ENCODE results near the gene TSPAN18. TPM values are rescaled to one million over a fixed set of nuclear protein-coding genes. Genes with fewer than 3 reads are reported as not detected.

Gene TSPAN18
- total RNA-seq, 4 donors from 2014 or later: 2.1 to 9.1 (median 2.5) TPM

GRCh38 chr11:44767421-44767820 is 40.7 kb downstream of the TSPAN18 start:
- TF ChIP-seq POLR2A (IDR thresholded peaks at IDR 0.05) (no peak), CTCF (IDR thresholded peaks at IDR 0.05 in 4 of 5, conservative IDR thresholded peaks at IDR 0.05 in 1 of 5) (no peak)
- intact Hi-C loops (cut with DNase I; ENCODE audit: low total_unique reads): no loop called here
- Histone ChIP-seq H3K9me3 (peaks cover 0 to 4% (median 0%) of the 10 kb centered on the region in 3 donors), H3K27ac (peak overlapping the region in 1 of 4 donors; percentile 24), H3K36me3 (no peaks in the 10 kb centered on the region), H3K4me3 (no peak overlapping the region), H3K27me3 (no peaks in the 10 kb centered on the region), H3K4me1 (peaks cover 4% of the 10 kb centered on the region in 2 donors)
- DNase-seq (no peak), ATAC-seq (no peak)
- in situ Hi-C loops (cut with MboI; ENCODE audit: low sequenced_read_pairs in 4 of 4): no loop called here

DNA sequence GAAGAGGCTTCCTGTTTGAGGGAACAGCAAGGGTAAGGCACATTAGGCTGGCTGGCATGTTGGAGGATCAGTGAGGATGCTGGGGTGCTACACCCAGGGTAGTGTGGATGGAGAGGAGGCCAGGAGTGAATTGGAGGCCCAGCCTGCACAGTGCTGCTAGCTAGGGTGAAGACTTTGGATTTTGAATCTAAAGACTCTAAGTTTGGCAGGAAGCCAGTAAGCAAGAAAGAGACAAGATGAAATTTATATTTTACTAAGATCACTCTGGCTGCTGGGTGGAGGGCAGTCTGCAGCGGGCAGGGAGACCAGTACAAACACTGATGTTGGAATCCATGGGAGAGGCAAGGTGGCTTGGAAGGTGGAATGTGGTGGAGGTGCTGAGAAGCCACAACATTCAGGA is 43.6 kb downstream of the TSPAN18 start:
- DNase-seq: no peak
- H3K4me1 ChIP-seq: peaks cover 4 to 20% of the 10 kb centered on the region in 2 donors
- H3K9me3 ChIP-seq: peaks cover 0 to 4% (median 0%) of the 10 kb centered on the region in 3 donors
- H3K27me3 ChIP-seq: no peaks in the 10 kb centered on the region
- intact Hi-C loops (cut with DNase I; ENCODE audit: low total_unique reads) (no loop called here), in situ Hi-C loops (cut with MboI; ENCODE audit: low sequenced_read_pairs in 4 of 4) (no loop called here)
- H3K36me3 ChIP-seq: no peaks in the 10 kb centered on the region
- TF ChIP-seq CTCF (IDR thresholded peaks at IDR 0.05 in 4 of 5, conservative IDR thresholded peaks at IDR 0.05 in 1 of 5): no peak
- TF ChIP-seq POLR2A (IDR thresholded peaks at IDR 0.05): no peak
- no peak for ATAC-seq
- no peak overlapping the region for H3K27ac ChIP-seq
- H3K4me3 ChIP-seq: no peak overlapping the region

DNA sequence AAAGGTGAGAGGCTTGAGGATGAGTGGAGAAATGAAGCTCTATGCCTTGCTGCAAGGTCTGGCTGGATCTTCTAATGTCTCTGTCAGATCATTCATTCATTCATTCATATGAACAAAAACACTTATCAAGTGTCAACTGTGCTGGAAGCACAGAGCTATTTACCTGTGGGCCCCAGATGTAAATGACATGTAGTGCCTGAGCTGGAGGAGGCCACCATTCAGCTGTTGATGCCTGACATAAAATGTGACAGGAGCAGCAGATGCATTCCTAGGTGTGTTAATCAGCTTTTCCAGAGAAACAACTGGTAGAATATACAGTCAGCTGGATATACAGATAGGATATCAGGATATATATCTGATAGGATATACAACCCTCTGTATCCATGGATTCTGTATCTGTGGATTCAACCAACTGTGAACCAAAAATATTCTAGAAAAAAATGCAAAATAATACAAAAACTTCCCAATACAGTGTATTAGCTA is 44.5 kb downstream of the TSPAN18 start:
- DNase-seq: no peak
- in situ Hi-C loops (cut with MboI; ENCODE audit: low sequenced_read_pairs in 4 of 4) (no loop called here), intact Hi-C loops (cut with DNase I; ENCODE audit: low total_unique reads) (no loop called here)
- no peak for TF ChIP-seq CTCF (IDR thresholded peaks at IDR 0.05 in 4 of 5, conservative IDR thresholded peaks at IDR 0.05 in 1 of 5)
- TF ChIP-seq POLR2A (IDR thresholded peaks at IDR 0.05): no peak
- Histone ChIP-seq H3K27ac (no peak overlapping the region), H3K4me1 (peaks cover 4 to 16% of the 10 kb centered on the region in 2 donors), H3K36me3 (no peaks in the 10 kb centered on the region), H3K27me3 (no peaks in the 10 kb centered on the region), H3K4me3 (no peak overlapping the region), H3K9me3 (peaks cover 0 to 4% (median 0%) of the 10 kb centered on the region in 3 donors)
- no peak for ATAC-seq

- Histone ChIP-seq H3K9me3 (peaks cover 0 to 4% (median 0%) of the 10 kb centered on the region in 3 donors), H3K4me3 (no peak overlapping the region), H3K27ac (no peak overlapping the region), H3K36me3 (no peaks in the 10 kb centered on the region), H3K27me3 (no peaks in the 10 kb centered on the region), H3K4me1 (peaks cover 0 to 16% of the 10 kb centered on the region in 2 donors)
- no peak for DNase-seq
- in situ Hi-C loops (cut with MboI; ENCODE audit: low sequenced_read_pairs in 4 of 4): no loop called here
- intact Hi-C loops (cut with DNase I; ENCODE audit: low total_unique reads): no loop called here
- TF ChIP-seq CTCF (IDR thresholded peaks at IDR 0.05 in 4 of 5, conservative IDR thresholded peaks at IDR 0.05 in 1 of 5): no peak
- no peak for TF ChIP-seq POLR2A (IDR thresholded peaks at IDR 0.05)
- ATAC-seq: no peak
These were observed 45.1 kb downstream of the TSPAN18 start for GRCh38 chr11:44771841-44772240.

Measured in gastrocnemius medialis (tissue), 4 donors.